HTERT RPE-1 (cell line): ENCODE results near the gene RHEB.
"Not testable (repeated sequence)": the region's sequence is repeated elsewhere in the genome, so short reads cannot be mapped to it uniquely, and the experiment has no call there.

Source experiments
- in situ Hi-C: fragments of 300-500 bp; cut with MboI; formaldehyde crosslinking; loops from 4 replicates; pipeline ENCODE4 v1.14.3; 2020; ENCODE audit warnings: low sequenced_read_pairs

RHEB gene

DNA sequence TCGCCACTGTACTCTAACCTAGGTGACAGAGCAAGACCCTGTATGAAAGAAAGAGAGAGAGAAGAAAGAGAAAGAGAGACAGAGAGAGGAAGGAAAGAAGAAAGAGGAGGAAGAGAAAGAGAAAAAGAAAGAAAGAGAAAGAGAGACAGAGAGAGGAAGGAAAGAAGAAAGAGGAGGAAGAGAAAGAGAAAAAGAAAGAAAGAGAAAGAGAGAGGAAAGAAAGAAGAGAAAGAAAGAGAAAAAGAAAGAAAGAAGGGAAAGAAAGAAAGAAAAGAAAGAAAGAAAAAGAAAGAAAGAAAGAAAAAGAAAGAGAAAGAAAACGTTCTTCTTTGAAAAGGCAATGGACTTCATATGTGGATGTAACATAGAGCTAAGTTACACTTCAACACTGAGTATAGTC lies 16.5 kb upstream of the RHEB start:
- in situ Hi-C loops: not testable (repeated sequence)

DNA sequence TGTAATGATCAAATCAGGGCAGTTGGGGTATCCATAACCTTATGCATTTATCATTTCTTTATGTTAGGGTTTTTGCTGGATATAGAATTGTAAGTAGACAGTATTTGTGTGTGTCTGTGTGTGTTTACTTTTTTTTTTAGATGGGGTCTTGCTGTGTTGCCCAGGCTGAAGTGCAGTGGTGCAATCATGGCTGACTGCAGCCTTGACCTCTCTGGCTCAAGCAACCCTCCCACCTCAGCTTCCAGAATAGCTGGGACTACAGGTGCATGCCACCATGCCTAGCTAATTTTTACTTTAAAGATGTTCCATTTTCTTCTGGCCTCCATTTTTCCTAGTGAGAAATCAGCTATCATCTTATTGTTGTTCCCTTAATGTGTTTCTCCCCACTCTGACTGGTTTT lies 10.1 kb upstream of the RHEB start:
- in situ Hi-C loops: no loop called here

DNA sequence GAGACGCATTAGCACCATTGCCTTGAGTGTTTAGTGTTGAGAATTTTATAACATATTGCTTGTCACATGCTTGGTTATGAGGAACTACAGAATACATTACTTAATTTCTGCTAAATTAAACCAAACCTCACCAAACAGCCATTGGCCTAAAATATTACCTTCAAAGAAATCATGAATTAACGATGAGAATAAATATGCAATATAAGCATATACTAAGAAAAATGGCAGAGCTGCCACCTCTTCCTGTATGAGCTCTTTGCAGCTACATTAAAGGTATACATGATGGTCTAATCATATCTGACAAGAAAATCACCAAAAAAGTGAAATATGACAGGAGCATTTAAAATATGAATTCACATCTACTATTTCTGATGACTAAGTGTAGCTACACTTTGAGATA lies 5.2 kb upstream of the RHEB start:
- in situ Hi-C loops: no loop called here

DNA sequence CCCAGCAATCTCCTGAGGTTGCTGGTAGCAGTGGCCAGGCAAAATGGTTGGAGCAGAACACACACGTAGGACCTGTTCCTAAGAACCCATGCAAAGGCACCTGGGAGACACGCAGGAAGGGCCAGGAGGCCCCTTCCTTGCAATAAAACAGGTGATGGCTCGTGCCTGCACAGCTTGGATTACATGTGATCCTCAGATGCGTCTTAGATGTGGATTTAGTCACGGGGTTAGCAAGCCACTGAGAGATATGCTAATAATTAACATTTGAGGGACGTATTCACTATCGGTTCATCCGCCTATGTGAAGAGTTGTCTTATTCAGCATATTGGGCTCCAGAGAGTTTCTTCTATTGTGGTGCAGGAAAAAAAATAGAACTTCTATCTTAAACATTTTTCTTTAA lies 4.6 kb upstream of the RHEB start:
- in situ Hi-C loops: no loop called here

DNA sequence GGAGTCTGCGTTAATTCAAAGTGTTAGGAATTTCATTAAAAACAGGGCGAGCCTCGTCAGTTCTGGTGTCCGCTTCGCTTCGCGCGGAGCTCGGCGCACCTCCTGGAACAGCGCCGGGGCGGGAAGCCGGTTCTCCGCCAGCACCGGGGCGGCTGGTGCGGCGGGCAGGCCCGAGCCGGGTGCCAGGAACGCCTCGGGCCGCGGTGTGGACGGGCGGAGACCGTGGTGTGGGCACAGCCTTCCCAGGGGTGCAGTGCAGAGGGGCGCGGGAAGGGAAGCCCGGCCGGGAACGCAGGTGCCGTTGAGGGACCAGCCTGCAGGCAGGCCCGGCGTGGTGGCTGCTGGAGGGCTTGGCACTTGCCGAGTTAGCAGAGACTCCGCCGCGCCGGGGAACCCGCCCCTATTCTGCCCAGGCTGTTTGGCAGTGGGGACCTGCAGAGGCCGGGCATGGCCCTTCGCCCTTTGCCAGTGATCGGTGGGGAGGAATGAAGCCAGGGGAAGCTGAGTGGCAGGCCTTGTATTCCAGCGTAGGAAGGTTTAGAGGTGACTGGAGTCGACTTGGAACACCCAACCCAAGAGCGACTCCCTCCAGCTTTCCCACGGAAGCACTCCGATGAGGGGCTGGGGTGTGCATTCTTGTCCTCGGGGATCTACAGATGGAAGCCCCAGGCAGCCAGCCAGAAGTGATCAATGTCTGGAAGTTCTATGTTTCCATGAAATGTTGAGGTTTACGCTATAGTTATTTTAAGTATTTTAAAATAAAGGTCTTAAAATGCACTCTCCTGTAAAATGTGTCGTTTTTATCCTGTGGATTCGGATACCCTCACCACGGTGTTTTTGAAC lies 945 bp upstream of the RHEB start:
- in situ Hi-C loops: no loop called here

DNA sequence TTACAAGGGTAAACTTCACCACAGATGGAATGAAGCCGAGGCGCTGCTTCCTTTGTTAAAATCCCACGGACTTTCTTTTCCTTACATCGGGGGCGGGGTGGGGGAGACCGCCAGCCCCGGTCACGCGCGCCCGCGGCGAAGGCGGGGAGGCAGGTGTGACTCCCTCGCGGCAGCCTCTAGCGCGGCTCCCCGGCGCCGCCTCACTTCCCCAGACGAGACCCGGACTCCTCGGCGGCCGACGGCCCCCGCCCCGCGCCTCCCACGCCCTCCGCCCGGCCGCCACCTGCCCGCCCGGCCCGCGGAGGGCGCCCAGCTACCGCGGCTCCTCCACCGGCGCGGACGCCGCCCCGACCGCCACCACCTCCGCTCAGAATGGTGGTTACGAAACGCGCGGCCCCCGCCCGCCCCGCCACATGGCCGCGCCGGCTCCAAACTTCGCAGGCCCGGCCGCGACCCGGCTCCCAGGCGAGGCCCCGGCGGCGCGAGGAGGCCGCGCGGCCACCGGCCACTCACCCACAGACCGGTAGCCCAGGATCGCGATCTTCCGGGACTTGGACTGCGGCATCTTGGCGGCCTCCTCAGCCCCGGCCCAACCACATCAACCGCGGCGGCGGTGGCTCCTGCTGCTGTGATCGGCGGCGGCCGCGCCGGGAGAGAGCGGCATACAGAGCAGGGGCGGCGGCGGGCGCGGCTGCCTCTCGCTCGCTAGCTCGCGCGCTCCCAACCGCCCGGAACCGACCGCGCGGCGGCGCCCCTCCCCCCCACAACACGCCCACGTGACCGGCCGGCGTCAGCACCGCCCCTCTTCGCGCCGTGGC lies 539 bp downstream of the RHEB start:
- in situ Hi-C loops: not testable (repeated sequence)

DNA sequence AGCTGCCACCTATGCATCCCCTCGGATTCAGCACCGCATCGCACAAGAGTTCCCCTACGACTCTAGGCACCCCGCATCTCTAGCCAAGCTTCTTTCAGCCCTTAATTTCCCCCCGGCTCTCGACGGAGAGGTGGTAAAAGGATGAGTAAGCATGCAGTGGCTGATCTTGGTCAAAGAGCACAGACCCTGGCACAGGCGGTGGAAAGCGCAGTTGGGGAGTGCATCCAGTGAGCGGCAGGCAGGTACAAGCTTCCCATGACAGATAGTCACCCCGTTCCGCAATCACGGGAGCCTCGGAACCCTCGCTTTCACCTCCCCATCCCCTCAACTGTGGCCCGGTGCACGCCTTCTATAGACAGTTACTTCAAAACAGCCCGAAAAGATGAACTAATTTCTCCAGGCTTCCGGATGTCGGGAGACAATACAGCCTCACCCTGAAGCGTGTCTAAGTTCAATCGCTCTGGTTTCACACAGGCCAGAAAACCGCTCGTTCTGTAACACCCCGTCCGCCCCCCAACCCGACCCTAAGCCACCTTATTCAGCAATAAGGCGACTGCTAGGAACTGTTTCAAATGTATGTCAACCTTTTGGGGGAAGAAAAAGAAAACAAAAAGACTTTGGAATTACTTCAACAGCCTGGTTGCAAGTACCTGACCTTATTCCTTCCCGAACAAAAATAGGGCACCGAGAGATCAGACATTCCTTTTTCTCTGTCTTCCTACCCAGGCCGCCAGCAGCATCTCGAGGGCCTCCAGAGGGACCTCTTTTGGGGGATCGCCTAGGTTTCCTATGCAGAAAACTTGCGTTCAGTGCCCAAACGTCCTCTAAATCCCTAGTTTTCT lies 1.4 kb downstream of the RHEB start:
- in situ Hi-C loops: no loop called here

DNA sequence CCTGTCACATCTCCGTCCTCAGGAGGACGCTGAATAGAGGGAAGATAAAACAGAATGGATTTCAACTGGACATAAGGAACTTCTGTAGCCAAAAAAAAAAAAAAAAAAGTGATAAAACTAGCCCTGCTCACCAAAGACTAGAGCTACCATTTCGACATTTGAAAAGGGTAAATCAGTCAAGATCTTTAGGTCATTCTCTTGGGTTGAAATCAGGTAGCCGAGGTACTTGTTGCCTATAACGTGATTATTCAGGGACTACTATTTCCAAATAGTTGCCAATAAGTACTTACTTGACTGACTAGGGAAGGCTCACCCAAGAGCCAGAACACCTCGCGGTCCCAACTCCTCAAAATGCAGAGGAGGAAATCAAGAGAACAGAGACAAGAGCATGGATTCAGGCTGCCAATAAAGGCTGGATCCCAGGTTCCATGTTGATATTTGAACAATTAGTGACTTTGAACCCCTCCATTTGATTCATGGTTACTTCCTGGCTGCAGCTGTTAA lies 2.0 kb downstream of the RHEB start:
- in situ Hi-C loops: no loop called here

DNA sequence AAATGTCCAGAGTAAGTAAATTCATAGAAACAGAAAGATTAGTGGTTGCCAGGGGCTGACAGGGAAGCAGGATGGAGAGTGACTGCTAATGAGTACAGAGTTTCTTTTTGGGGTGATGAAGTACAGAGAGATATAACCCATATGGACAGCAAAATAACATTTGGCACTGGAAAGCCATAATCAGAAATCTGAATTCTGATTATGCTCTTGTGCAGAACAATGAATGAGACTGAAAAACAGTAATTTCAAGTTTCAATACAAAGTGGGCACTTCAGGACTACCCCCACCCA lies 4.5 kb downstream of the RHEB start:
- in situ Hi-C loops: no loop called here

DNA sequence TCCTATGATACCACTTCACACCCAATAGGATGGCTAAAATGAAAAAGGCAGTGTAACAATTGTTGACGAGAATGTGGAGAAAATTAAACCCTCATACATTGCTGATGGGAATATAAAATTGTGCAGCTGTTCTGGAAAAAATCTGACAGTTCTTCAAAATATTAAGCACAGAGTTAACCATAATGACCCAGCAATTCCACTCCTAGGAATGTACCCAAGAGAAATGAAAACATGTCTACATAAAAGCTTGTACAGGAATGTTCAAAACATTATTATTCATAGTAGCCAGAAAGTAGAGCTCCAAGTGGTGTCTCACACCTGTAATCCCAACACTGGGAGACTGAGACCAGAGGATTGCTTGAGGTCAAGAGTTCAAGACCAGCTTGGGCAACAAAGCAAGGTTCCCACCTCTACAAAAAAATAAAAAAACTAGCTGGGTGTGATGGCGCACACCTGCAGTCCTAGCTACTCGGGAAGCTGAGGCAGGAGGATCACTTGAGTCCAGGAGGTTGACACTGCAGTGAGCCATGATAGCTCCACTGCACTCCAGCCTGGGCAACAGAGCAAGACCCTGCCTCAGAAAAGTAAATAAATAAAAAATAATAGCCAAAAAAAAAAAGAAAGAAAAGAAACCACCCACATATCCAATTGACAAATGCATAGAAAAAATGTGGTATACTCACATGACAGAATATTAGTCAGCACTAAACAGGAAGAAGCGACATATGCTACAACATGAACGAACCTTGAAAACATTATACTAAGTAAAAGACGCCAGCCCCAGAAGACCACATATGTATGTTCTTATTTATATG lies 5.0 kb downstream of the RHEB start:
- in situ Hi-C loops: no loop called here

DNA sequence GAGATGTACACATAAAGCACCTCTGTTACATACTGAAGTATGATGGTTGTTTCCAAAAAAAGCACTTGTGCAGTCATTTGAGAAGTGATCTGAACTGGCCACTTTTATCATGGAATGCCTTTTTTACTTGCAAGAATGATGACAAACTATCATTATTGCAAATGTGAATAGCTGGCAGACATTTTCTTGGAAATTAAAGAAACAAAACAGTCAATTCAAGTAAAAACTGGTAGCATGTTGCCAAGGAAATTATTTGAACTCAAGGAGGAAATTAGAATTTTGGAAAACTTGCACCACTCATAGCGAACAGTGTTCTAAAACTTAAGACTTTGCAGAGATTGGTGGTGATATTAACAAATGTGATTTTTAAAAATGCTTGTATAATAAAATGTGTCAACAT lies 6.6 kb downstream of the RHEB start:
- in situ Hi-C loops: no loop called here

DNA sequence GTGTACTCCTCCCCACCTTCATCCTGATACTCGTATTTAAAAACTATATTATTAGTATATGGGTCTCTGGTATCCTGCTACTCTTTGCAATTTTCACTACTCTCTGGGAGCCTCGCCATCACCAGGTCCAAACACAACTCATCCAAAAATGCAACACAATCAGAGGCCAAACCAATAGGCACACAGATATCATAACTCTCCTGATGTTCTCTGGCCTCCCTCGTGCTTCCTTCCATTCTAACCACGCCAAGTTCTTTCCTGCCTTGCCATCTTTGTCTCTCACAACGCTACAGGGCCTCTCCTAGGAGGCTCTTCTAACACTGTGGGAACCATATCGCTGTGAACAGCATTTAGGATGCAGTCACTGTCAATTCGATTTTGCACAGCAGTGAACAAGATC lies 7.3 kb downstream of the RHEB start:
- in situ Hi-C loops: no loop called here

DNA sequence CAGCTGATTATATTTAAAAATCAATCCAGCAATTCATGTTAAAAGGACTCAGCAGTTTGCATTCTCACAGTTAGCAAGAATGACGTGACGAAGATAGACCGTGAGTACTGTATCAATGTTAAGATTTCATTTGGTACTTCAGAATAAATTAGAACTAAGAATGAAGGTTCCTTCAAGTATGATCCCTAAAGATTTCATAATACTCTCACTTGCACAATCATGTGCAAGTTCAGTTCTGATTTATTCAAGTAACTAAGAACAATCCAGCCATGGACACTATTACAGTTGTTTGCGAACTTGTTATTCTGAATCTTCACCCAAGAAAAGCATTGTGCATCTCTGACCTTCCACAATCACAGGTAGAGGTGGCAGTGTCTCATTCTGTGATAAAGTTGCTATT lies 7.7 kb downstream of the RHEB start:
- in situ Hi-C loops: no loop called here

DNA sequence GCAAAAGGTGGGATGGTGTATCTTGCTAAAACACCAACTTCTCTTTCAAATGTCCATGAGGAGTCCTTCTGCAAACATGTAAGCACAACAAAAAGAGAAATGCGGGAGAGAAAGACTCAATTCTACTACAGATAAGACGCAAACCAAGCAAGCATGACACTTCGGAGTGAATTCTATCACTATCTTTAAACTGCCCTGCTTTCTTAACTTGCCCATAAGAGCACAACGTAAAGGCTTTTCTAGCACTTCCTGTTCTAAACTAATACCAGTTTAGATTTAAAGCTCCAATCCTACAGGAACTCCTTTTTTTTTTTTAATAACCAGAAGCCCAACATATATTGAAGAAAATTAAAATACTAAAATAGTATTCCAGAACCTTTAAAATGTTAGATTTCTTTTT lies 8.4 kb downstream of the RHEB start:
- in situ Hi-C loops: no loop called here

DNA sequence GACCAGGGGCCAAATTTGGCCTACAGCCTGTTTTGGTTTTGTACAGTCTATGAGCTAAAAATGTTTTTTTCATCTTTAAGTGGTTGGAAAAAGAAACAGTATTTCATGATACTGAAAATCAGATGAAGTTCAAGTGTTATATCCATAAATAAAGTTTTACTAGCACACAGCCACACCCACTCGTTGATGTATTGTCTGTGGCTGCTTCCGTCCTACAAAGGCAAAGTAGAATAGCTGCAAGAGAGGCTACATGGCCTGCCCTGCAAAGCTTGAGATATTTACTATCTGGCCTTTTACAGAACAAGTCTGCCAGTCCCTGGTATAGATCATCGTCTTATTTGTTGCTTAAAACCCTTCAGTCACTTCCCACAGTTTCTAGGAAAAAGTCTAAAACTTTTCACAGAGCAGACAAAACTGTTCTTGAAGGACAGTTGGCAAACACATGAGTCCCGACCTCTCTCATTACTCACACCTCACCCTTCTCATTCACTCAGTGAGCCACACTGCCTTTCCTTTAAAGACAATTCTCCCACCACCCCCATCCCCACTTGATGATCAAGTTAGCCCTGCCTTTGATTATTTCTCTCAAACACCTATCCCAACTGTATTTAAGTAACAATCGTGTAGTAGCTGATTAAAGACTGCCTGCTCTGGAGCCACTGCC lies 9.9 kb downstream of the RHEB start:
- in situ Hi-C loops: no loop called here

DNA sequence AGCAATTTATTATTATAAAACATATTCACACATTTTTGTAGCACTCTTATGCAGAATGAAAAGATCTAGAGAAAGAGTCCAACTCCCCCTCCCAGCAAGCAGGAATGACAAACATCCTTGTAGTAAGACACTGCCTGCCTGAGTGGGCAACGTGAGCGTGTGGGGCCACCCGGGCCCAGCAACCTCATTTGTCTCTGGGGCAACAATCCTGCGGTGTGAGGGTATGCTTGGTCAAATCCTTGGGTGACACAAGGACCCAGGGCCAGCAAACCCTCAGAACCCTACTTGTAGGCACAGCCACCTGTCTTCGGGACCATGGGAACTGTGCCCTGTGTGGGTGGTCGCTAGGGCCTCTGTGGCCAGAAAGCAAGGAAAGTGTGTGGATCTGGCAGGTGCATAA lies 10.7 kb downstream of the RHEB start:
- in situ Hi-C loops: no loop called here

DNA sequence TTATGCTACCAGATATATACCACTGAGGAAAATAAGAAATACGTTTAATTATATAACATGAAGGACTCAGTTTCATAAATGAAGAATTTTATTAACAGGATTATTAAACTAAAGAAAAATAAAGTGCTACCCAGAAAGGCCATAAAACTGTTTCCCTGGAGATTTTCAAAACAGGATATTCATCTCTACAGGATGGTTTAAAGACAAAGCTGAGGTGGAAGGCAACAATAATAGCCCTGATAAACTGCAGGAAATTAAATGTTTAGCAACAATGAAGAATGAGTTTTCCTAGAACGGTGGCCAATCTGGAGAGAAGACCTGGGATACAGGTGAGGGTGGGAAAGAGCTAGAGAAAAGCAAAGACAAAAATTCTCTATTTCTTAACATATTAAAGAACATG lies 11.9 kb downstream of the RHEB start:
- in situ Hi-C loops: no loop called here

DNA sequence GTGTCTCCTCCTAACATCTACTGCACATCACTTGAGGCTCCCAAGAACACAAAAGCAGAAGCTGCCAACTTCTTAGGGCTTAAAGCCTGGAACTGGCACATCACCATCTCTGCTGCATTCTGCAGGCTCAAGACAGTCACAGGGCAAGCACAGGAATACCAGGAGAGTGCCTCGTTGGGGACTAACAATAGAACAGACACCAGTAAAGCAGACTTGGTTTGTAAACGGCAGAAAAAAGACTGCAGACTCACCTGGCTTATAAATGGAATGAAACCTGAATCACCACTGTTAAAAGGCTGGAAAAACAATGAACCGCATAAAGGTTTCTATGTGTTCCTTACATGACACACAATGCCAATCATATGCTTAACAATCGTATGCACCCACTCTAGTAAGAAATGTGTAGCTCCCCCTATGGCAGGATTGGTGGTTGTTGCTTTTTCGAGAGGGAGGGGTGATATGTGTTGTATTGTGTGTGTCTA lies 12.8 kb downstream of the RHEB start:
- in situ Hi-C loops: no loop called here

DNA sequence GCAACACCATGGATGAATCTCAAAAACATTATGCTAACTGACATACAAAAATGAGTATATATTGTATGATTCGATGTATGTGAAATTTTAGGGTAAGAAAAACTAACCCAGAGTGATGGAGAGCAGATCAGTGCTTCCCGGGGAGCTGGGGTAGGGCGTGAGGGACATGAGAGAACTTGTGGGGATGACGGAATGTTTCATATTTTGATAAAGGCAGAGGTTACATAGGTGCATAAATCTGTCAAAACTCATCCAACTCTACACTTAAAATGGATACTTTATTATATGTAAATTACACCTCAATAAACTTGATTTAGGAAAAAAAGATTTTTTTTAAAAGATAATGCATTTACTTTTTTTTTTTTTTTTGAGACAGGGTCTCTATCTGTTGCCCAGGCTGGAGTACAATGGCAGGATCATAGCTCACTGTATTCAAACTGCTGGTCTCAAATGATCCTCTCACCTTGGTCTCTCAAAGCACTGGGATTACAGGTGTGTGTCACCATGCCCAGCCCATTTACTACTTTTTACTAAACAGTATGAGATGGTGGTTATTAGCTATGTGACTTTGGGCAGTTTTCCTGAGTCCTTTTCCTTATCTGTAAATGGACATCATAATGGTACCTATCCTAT lies 13.7 kb downstream of the RHEB start:
- in situ Hi-C loops: no loop called here
